IMR-90 (cell line): ENCODE data around the gene CHST1. TPM values are rescaled to one million over a fixed set of nuclear protein-coding genes. Genes with fewer than 3 reads are reported as not detected.

Experiments used
- ATAC-seq: fragments of 200-7000 bp; cut with Tn5 transposase; 2 replicates; pipeline ENCODE4 v1.9.1; 2020; ENCODE audit warnings: low read depth, mild to moderate bottlenecking, moderate library complexity
- BruUV-seq: library from RNA; stranded (reverse); fragments of 400-500 nt; replicated peaks from 2 replicates; lab custom pipeline; 2021; lab: Mats Ljungman, UMichigan
- CTCF ChIA-PET: fragments of 300-600 bp; formaldehyde crosslinking; extraction: SDS; loops from one replicate; lab custom pipeline; 2021; ENCODE audit warnings: antibody characterized with exemption; lab: Yijun Ruan, JAX
- POLR2A ChIA-PET: fragments of 300-600 bp; sonication (Branson Sonifier 250); formaldehyde crosslinking; loops from one replicate; lab custom pipeline; 2022; ENCODE audit warnings: antibody characterized with exemption; ENCODE audit not compliant: unreplicated experiment; lab: Charles Lee
- DNase-seq: peaks from one replicate; pipeline ENCODE4 v3.0.0; 2013
- H2AFZ ChIP-seq: replicated peaks from 2 replicates; pipeline ENCODE3; 2013; ENCODE audit warnings: low read length, mild to moderate bottlenecking; ENCODE audit not compliant: poor library complexity
- H2AK5ac ChIP-seq: 2 replicates; pipeline ENCODE4 v1.6.1; 2013; ENCODE audit warnings: low read depth, low read length, inconsistent platforms
- H2AK9ac ChIP-seq: replicated peaks from 2 replicates; pipeline ENCODE3; 2013; ENCODE audit warnings: mild to moderate bottlenecking, low read depth, low read length, moderate library complexity; ENCODE audit not compliant: poor library complexity
- H2BK120ac ChIP-seq: 2 replicates; pipeline ENCODE4 v1.6.1; 2013; ENCODE audit warnings: low read depth, low read length, inconsistent platforms
- H2BK15ac ChIP-seq: 3 replicates; pipeline ENCODE4 v1.6.1; 2013; ENCODE audit warnings: low read depth, low read length, inconsistent platforms
- H2BK20ac ChIP-seq: 2 replicates; pipeline ENCODE4 v1.6.1; 2013; ENCODE audit warnings: low read depth, mild to moderate bottlenecking, inconsistent platforms, low read length, moderate library complexity
- H2BK5ac ChIP-seq: 2 replicates; pipeline ENCODE4 v1.6.1; 2013; ENCODE audit warnings: mild to moderate bottlenecking, low read depth, low read length, inconsistent platforms; ENCODE audit not compliant: poor library complexity, severe bottlenecking
- H3K14ac ChIP-seq: replicated peaks from 2 replicates; pipeline ENCODE4 v1.6.1; 2013; ENCODE audit warnings: low read depth, low read length, inconsistent platforms
- H3K18ac ChIP-seq: 2 replicates; pipeline ENCODE4 v1.6.1; 2013; ENCODE audit warnings: low read depth, low read length, control low read depth
- H3K23ac ChIP-seq: 2 replicates; pipeline ENCODE4 v1.6.1; 2013; ENCODE audit warnings: low read depth, low read length, inconsistent platforms
- H3K27ac ChIP-seq: 2 replicates; pipeline ENCODE4 v1.5.1; 2013; ENCODE audit warnings: mild to moderate bottlenecking, control low read depth, low read length; ENCODE audit not compliant: insufficient read depth
- H3K27me3 ChIP-seq: 2 replicates; pipeline ENCODE4 v1.6.1; 2013; ENCODE audit warnings: low read length; ENCODE audit not compliant: control insufficient read depth, insufficient read depth
- H3K36me3 ChIP-seq: 2 replicates; pipeline ENCODE4 v1.6.1; 2013; ENCODE audit warnings: low read length, mixed read lengths; ENCODE audit not compliant: control insufficient read depth, insufficient read depth
- H3K4ac ChIP-seq: 2 replicates; pipeline ENCODE4 v1.6.1; 2013; ENCODE audit warnings: low read depth, low read length, inconsistent platforms
- H3K4me1 ChIP-seq: 2 replicates; pipeline ENCODE4 v1.6.1; 2013; ENCODE audit warnings: low read length, mixed read lengths; ENCODE audit not compliant: control insufficient read depth, insufficient read depth
- H3K4me2 ChIP-seq: 2 replicates; pipeline ENCODE4 v1.6.1; 2013; ENCODE audit warnings: low read depth, mild to moderate bottlenecking, control low read depth, low read length, moderate library complexity
- H3K4me3 ChIP-seq: 2 replicates; pipeline ENCODE4 v1.5.1; 2013; ENCODE audit warnings: low read depth, mild to moderate bottlenecking, control low read depth, low read length, moderate library complexity; ENCODE audit not compliant: insufficient read depth
- H3K56ac ChIP-seq: 2 replicates; pipeline ENCODE4 v1.6.1; 2013; ENCODE audit warnings: low read length, inconsistent platforms; ENCODE audit not compliant: insufficient read depth; ENCODE audit errors: extremely low read depth
- H3K79me1 ChIP-seq, 2 experiments: 2 replicates each; pipeline ENCODE4 v1.6.1; 2013; ENCODE audit warnings: low read length in 2 of 2, inconsistent platforms in 1 of 2, low read depth in 1 of 2
- H3K9ac ChIP-seq: 2 replicates; pipeline ENCODE4 v1.6.1; 2013; ENCODE audit warnings: low read depth, low read length, control low read depth
- H3K9me1 ChIP-seq: 2 replicates; pipeline ENCODE4 v1.6.1; 2013; ENCODE audit warnings: low read length, inconsistent platforms; ENCODE audit not compliant: insufficient read depth
- H3K9me3 ChIP-seq: 2 replicates; pipeline ENCODE4 v1.6.1; 2013; ENCODE audit warnings: low read length; ENCODE audit not compliant: control insufficient read depth, insufficient read depth
- H4K20me1 ChIP-seq: 2 replicates; pipeline ENCODE4 v1.6.1; 2013; ENCODE audit warnings: low read length, inconsistent platforms; ENCODE audit not compliant: insufficient read depth
- H4K5ac ChIP-seq: 2 replicates; pipeline ENCODE4 v1.6.1; 2013; ENCODE audit warnings: mild to moderate bottlenecking, low read depth, low read length, control low read depth
- H4K8ac ChIP-seq, 2 experiments: 2 replicates each; pipeline ENCODE4 v1.6.1; 2013; ENCODE audit warnings: low read depth in 2 of 2, low read length in 2 of 2, control low read depth in 1 of 2, inconsistent platforms in 1 of 2
- H4K91ac ChIP-seq: 2 replicates; pipeline ENCODE4 v1.6.1; 2013; ENCODE audit warnings: low read depth, low read length, inconsistent platforms; ENCODE audit not compliant: insufficient read depth
- RFX5 ChIP-seq: IDR thresholded peaks from 2 replicates; pipeline ENCODE4 v1.8.0; 2012; ENCODE audit warnings: low read depth, mild to moderate bottlenecking, low read length, moderate library complexity
- USF2 ChIP-seq: fragments of 150-350 bp; IDR thresholded peaks from 2 replicates; pipeline ENCODE4 v1.6.1; 2017; ENCODE audit warnings: mild to moderate bottlenecking, antibody characterized with exemption, low read length, low read depth
- WGBS, 2 experiments: methylation state at CpG; one replicate each; pipeline versions ENCODE4 v1.1.5 to v1.1.7; 2013; ENCODE audit warnings: missing lambda C conversion rate in 2 of 2; ENCODE audit not compliant: insufficient read length in 1 of 2; ENCODE audit errors: extremely low coverage in 2 of 2; 5-methylcytosine and 5-hydroxymethylcytosine counted together
- dilution Hi-C: fragments of 300-500 bp; cut with HindIII; formaldehyde crosslinking; loops from one replicate; pipeline ENCODE4 v1.14.3; 2018; ENCODE audit warnings: low sequenced_read_pairs; ENCODE audit not compliant: unreplicated experiment
- in situ Hi-C: fragments of 300-500 bp; cut with MboI; formaldehyde crosslinking; loops from 3 replicates; pipeline ENCODE4 v1.14.3; 2019; ENCODE audit warnings: low sequenced_read_pairs, inconsistent platforms, mixed read lengths
- intact Hi-C: fragments of 100-400 bp; cut with micrococcal nuclease; formaldehyde crosslinking; loops from 2 replicates; pipeline ENCODE4 v1.10.0; 2022
- polyA plus RNA-seq, 3 experiments: library from polyadenylated mRNA; depleted of rRNA; stranded (reverse); fragments of >200 nt; gene quantifications; 2 replicates each; pipeline ENCODE4 v1.2.3, GENCODE V29; 2012; ENCODE audit warnings: low replicate concordance in 1 of 3
- total RNA-seq: library from RNA; depleted of rRNA; stranded (reverse); fragments of >200 nt; gene quantifications from 2 replicates; pipeline ENCODE4 v1.2.3, GENCODE V29; 2012

CHST1 gene
- total and polyA plus RNA-seq, 2 of the 4 experiments (the other 2 are of a cell fraction), result 0.21 TPM; not detected in 1

GRCh38 chr11:45646275-45646927 is 19.0 kb downstream of the CHST1 start:
- no peak overlapping the region for H2AFZ ChIP-seq
- no peak overlapping the region for H3K27ac ChIP-seq
- no peak overlapping the region for H2BK20ac ChIP-seq
- H3K4me2 ChIP-seq, result no peak overlapping the region
- TF ChIP-seq USF2 (peak; percentile 94), RFX5 (no peak)
- intact Hi-C loops (no loop called here), dilution Hi-C loops (no loop called here), in situ Hi-C loops (no loop called here)
- WGBS, 2 experiments, result 86% methylated on average over 1 of the region's 1 CpG; no CpG with 5 or more reads in 1 of the 2 experiments
- peak; percentile 22 for DNase-seq
- peaks cover 4% of the 10 kb centered on the region; the same call in 1 of the 2 replicates for H3K27me3 ChIP-seq
- no peak overlapping the region for H3K18ac ChIP-seq
- no peak overlapping the region for H3K4me3 ChIP-seq
- no peaks in the 10 kb centered on the region for H4K20me1 ChIP-seq
- H2BK5ac ChIP-seq, result no peak overlapping the region
- no peak overlapping the region for H4K91ac ChIP-seq
- ChIA-PET POLR2A (no interaction called here), CTCF (interaction anchor here (1.5 kb wide), 1 partner anchor 9 kb away, joined by 5 read pairs; no protein-coding TSS in a partner anchor)
- H2BK15ac ChIP-seq, result no peak overlapping the region
- H2AK9ac ChIP-seq, result no peak overlapping the region
- ATAC-seq, result peak; percentile 80
- H3K9me3 ChIP-seq, result no peaks in the 10 kb centered on the region
- no peak overlapping the region for H4K8ac ChIP-seq
- H2BK120ac ChIP-seq, result no peak overlapping the region
- BruUV-seq, result no TSS peak
- no peaks in the 10 kb centered on the region for H3K4me1 ChIP-seq
- no peaks in the 10 kb centered on the region for H3K36me3 ChIP-seq
- H3K14ac ChIP-seq, result no peak overlapping the region
- H4K5ac ChIP-seq, result no peak overlapping the region
- no peaks in the 10 kb centered on the region for H3K79me1 ChIP-seq
- H3K9me1 ChIP-seq, result no peaks in the 10 kb centered on the region
- no peak overlapping the region for H3K56ac ChIP-seq
- H3K4ac ChIP-seq, result no peak overlapping the region
- H3K9ac ChIP-seq, result no peak overlapping the region
- no peak overlapping the region for H3K23ac ChIP-seq
- H2AK5ac ChIP-seq, result no peak overlapping the region
